PC-3 (cell line): ENCODE data around the gene CD200R1. TPM values are rescaled to one million over a fixed set of nuclear protein-coding genes. Genes with fewer than 3 reads are reported as not detected.

Experiments
- ATAC-seq: fragments of 200-7000 bp; cut with Tn5 transposase; 2 replicates; pipeline ENCODE4 v1.9.1; 2020; ENCODE audit warnings: mild to moderate bottlenecking, moderate library complexity
- BruUV-seq: library from RNA; stranded (reverse); fragments of 400-500 nt; replicated peaks from 2 replicates; lab custom pipeline; 2021; lab: Mats Ljungman, UMichigan
- CTCF ChIA-PET: fragments of 300-600 bp; sonication (Branson Sonifier 250); formaldehyde crosslinking; loops from one replicate; lab custom pipeline; 2022; ENCODE audit warnings: antibody characterized with exemption; lab: Charles Lee
- POLR2A ChIA-PET: fragments of 300-600 bp; sonication (Branson Sonifier 250); formaldehyde crosslinking; loops from one replicate; lab custom pipeline; 2022; ENCODE audit warnings: antibody characterized with exemption; ENCODE audit not compliant: unreplicated experiment; lab: Charles Lee
- DNase-seq: peaks from one replicate; pipeline ENCODE4 v3.0.0-alpha.2; 2015
- H2AFZ ChIP-seq: fragments of 300-600 bp; sonication (generic); 2 replicates; pipeline ENCODE4 v1.6.0; 2016; ENCODE audit warnings: antibody characterized with exemption, low read length
- H3F3A ChIP-seq: fragments of 300-600 bp; sonication (generic); one replicate; pipeline ENCODE4 v1.6.0; 2017; ENCODE audit warnings: antibody characterized with exemption, low read length, control low read depth, mild to moderate bottlenecking; ENCODE audit not compliant: unreplicated experiment
- H3K27ac ChIP-seq: fragments of 300-600 bp; sonication (generic); 2 replicates; pipeline ENCODE4 v1.5.1; 2016; ENCODE audit warnings: mild to moderate bottlenecking, low read length
- H3K27me3 ChIP-seq: fragments of 300-600 bp; sonication (generic); 2 replicates; pipeline ENCODE4 v1.6.1; 2016; ENCODE audit warnings: low read length, mixed read lengths
- H3K36me3 ChIP-seq: fragments of 300-600 bp; sonication (generic); 2 replicates; pipeline ENCODE4 v1.6.1; 2016; ENCODE audit warnings: low read depth, mixed run types, low read length, mixed read lengths
- H3K4me1 ChIP-seq: fragments of 300-600 bp; sonication (generic); 2 replicates; pipeline ENCODE4 v1.5.1; 2016; ENCODE audit warnings: low read length; ENCODE audit not compliant: insufficient read depth
- H3K4me2 ChIP-seq: fragments of 300-600 bp; sonication (generic); 2 replicates; pipeline ENCODE4 v1.6.0; 2016; ENCODE audit warnings: low read length
- H3K4me3 ChIP-seq: fragments of 300-600 bp; sonication (generic); 2 replicates; pipeline ENCODE4 v1.5.1; 2016; ENCODE audit warnings: mild to moderate bottlenecking, low read length, mixed read lengths
- H3K79me2 ChIP-seq: fragments of 300-600 bp; sonication (generic); 2 replicates; pipeline ENCODE4 v1.6.1; 2017; ENCODE audit warnings: low read length, mixed read lengths
- H3K9ac ChIP-seq: fragments of 300-600 bp; sonication (generic); 2 replicates; pipeline ENCODE4 v1.6.0; 2016; ENCODE audit warnings: mild to moderate bottlenecking, low read length
- H3K9me2 ChIP-seq: fragments of 300-600 bp; sonication (generic); replicated peaks from 2 replicates; pipeline ENCODE4 v1.6.1; 2016; ENCODE audit warnings: mixed run types, low read length, mixed read lengths
- H3K9me3 ChIP-seq: fragments of 300-600 bp; sonication (generic); 2 replicates; pipeline ENCODE4 v1.6.1; 2016; ENCODE audit warnings: low read length, mixed read lengths
- H4K20me1 ChIP-seq: fragments of 300-600 bp; sonication (generic); 2 replicates; pipeline ENCODE4 v1.6.1; 2016; ENCODE audit warnings: low read length, mixed read lengths
- CTCF ChIP-seq: fragments of 300-600 bp; sonication (generic); conservative IDR thresholded peaks from 2 replicates; pipeline ENCODE4 v1.5.1; 2017; ENCODE audit warnings: antibody characterized with exemption, low read depth, mild to moderate bottlenecking, low read length
- EZH2 ChIP-seq: fragments of 300-600 bp; sonication (generic); IDR thresholded peaks from one replicate; pipeline ENCODE4 v1.6.1; 2017; ENCODE audit warnings: antibody characterized with exemption, mild to moderate bottlenecking, low read length; ENCODE audit not compliant: unreplicated experiment
- EZH2phosphoT487 ChIP-seq: fragments of 300-600 bp; sonication (generic); IDR thresholded peaks from 2 replicates; pipeline ENCODE4 v1.6.1; 2018; ENCODE audit warnings: mild to moderate bottlenecking, antibody characterized with exemption, low read length, borderline replicate concordance
- intact Hi-C: fragments of 100-400 bp; cut with micrococcal nuclease; formaldehyde crosslinking; loops from 2 replicates; pipeline ENCODE4 v1.9.0; 2023
- total RNA-seq: library from RNA; depleted of rRNA; stranded (reverse); fragments of >200 nt; gene quantifications from 2 replicates; pipeline ENCODE4 v1.2.3, GENCODE V29; 2014

The CD200R1 gene
- total RNA-seq, 1 experiment from 2014 or later = not detected

- TF ChIP-seq EZH2 (no peak), CTCF (no peak), EZH2phosphoT487 (no peak)
- Histone ChIP-seq H4K20me1 (no peaks in the 10 kb centered on the region), H3K9ac (no peak overlapping the region), H3K9me3 (no peaks in the 10 kb centered on the region), H3K4me1 (no peaks in the 10 kb centered on the region), H3K4me2 (no peak overlapping the region), H3K36me3 (no peaks in the 10 kb centered on the region), H3K27me3 (peaks cover 5% of the 10 kb centered on the region; the same call in 1 of the 2 replicates), H3K27ac (no peak overlapping the region), H3K79me2 (no peaks in the 10 kb centered on the region), H2AFZ (no peak overlapping the region), H3K9me2 (no peaks in the 10 kb centered on the region), H3K4me3 (no peak overlapping the region), H3F3A (no peaks in the 10 kb centered on the region)
- DNase-seq (no peak), ATAC-seq (no peak)
- ChIA-PET CTCF (no interaction called here), POLR2A (interaction anchor here (0.6 kb wide), 1 partner anchor 159 kb away, joined by 9 read pairs; no protein-coding TSS in a partner anchor)
- no TSS peak for BruUV-seq
- intact Hi-C loops = no loop called here
Measured at GRCh38 chr3:112931736-112932521, 43.0 kb downstream of the CD200R1 start.

GRCh38 chr3:112930771-112931170 is 44.1 kb downstream of the CD200R1 start:
- POLR2A ChIA-PET = no interaction called here
- no peak overlapping the region for H2AFZ ChIP-seq
- peaks cover 9% of the 10 kb centered on the region; the same call in 1 of the 2 replicates for H3K27me3 ChIP-seq
- CTCF ChIA-PET = no interaction called here
- H3K9me3 ChIP-seq = no peaks in the 10 kb centered on the region
- H3K9me2 ChIP-seq = no peaks in the 10 kb centered on the region
- no peak overlapping the region for H3K4me3 ChIP-seq
- H3F3A ChIP-seq = no peaks in the 10 kb centered on the region
- intact Hi-C loops = no loop called here
- ATAC-seq (no peak), DNase-seq (no peak)
- TF ChIP-seq EZH2 (no peak), EZH2phosphoT487 (no peak), CTCF (no peak)
- no peaks in the 10 kb centered on the region for H3K36me3 ChIP-seq
- no TSS peak for BruUV-seq
- H3K27ac ChIP-seq = no peak overlapping the region
- H3K4me2 ChIP-seq = no peak overlapping the region
- H3K9ac ChIP-seq = no peak overlapping the region
- H3K79me2 ChIP-seq = no peaks in the 10 kb centered on the region
- H4K20me1 ChIP-seq = no peaks in the 10 kb centered on the region
- H3K4me1 ChIP-seq = no peaks in the 10 kb centered on the region

- no peak for ATAC-seq
- Histone ChIP-seq H3F3A (no peaks in the 10 kb centered on the region), H3K79me2 (no peaks in the 10 kb centered on the region), H4K20me1 (no peaks in the 10 kb centered on the region), H3K27ac (no peak overlapping the region), H3K4me3 (no peak overlapping the region), H2AFZ (no peak overlapping the region), H3K27me3 (peaks cover 22% of the 10 kb centered on the region), H3K9ac (no peak overlapping the region), H3K4me1 (no peaks in the 10 kb centered on the region), H3K36me3 (no peaks in the 10 kb centered on the region), H3K9me2 (no peaks in the 10 kb centered on the region), H3K4me2 (no peak overlapping the region), H3K9me3 (no peaks in the 10 kb centered on the region)
- TF ChIP-seq EZH2 (no peak), EZH2phosphoT487 (no peak), CTCF (no peak)
- ChIA-PET CTCF (no interaction called here), POLR2A (no interaction called here)
- intact Hi-C loops = no loop called here
- BruUV-seq = no TSS peak
- DNase-seq = no peak
Measured at GRCh38 chr3:112925969-112926368, 48.9 kb downstream of the CD200R1 start.
